ENCODE measurements around the gene MYO9B. TPM values are rescaled to one million over a fixed set of nuclear protein-coding genes. Genes with fewer than 3 reads are reported as not detected.

Gene MYO9B
- total RNA-seq, 2 donors from 2014 or later: 79.4 to 96.8 TPM

- WGBS, 2 experiments (ENCODE audit: insufficient coverage in 1 of 2, insufficient read length in 1 of 2): 97 to 98% methylated on average over 6 to 7 of the region's 7 CpGs
- no peaks in the 10 kb centered on the region for H3K27me3 Mint-ChIP-seq (ENCODE audit: insufficient read depth)
- peaks cover 40% of the 10 kb centered on the region for H3K36me3 Mint-ChIP-seq (ENCODE audit: low read depth)
Observed at GRCh38 chr19:17061691-17062090, 13.9 kb upstream of the MYO9B start.

GRCh38 chr19:17063428-17063827 is 12.1 kb upstream of the MYO9B start:
- Mint-ChIP-seq H3K4me1 (peaks cover 1% of the 10 kb centered on the region), H3K36me3 (ENCODE audit: low read depth) (peaks cover 39% of the 10 kb centered on the region), H3K27ac (peak overlapping the region; percentile 12), H3K4me3 (no peak overlapping the region), H3K9me3 (no peaks in the 10 kb centered on the region), H3K27me3 (ENCODE audit: insufficient read depth) (no peaks in the 10 kb centered on the region)
- Histone ChIP-seq H3K27me3 (ENCODE audit: control insufficient read depth, insufficient read depth, low read length, poor library complexity, severe bottlenecking) (no peaks in the 10 kb centered on the region), H3K9ac (ENCODE audit: extremely low read depth, low read length, poor library complexity, severe bottlenecking) (no peak overlapping the region), H3K4me1 (ENCODE audit: control insufficient read depth, insufficient read depth, low read length) (no peaks in the 10 kb centered on the region), H3K9me3 (ENCODE audit: control insufficient read depth, low read length) (peaks cover 10% of the 10 kb centered on the region), H3K36me3 (ENCODE audit: control insufficient read depth, insufficient read depth, low read length) (peaks cover 54% of the 10 kb centered on the region), H3K27ac (ENCODE audit: low read depth, low read length) (no peak overlapping the region), H3K4me3 (ENCODE audit: low read length) (no peak overlapping the region)
- DNase-seq: no peak
- TF ChIP-seq CTCF (conservative IDR thresholded peaks at IDR 0.05): no peak
- WGBS, 2 experiments (ENCODE audit: insufficient coverage in 1 of 2, insufficient read length in 1 of 2): 97 to 100% methylated on average over 2 of the region's 2 CpGs

More at GRCh38 chr19:17061691-17062090, 13.9 kb upstream of the MYO9B start:
- H3K4me3 Mint-ChIP-seq: no peak overlapping the region
- DNase-seq: no peak
- Histone ChIP-seq H3K27ac (ENCODE audit: low read depth, low read length) (no peak overlapping the region), H3K36me3 (ENCODE audit: control insufficient read depth, insufficient read depth, low read length) (peaks cover 66% of the 10 kb centered on the region), H3K9ac (ENCODE audit: extremely low read depth, low read length, poor library complexity, severe bottlenecking) (no peak overlapping the region), H3K27me3 (ENCODE audit: control insufficient read depth, insufficient read depth, low read length, poor library complexity, severe bottlenecking) (no peaks in the 10 kb centered on the region), H3K4me1 (ENCODE audit: control insufficient read depth, insufficient read depth, low read length) (no peaks in the 10 kb centered on the region), H3K9me3 (ENCODE audit: control insufficient read depth, low read length) (peaks cover 18% of the 10 kb centered on the region), H3K4me3 (ENCODE audit: low read length) (no peak overlapping the region)
- H3K9me3 Mint-ChIP-seq: no peaks in the 10 kb centered on the region
- H3K4me1 Mint-ChIP-seq: no peaks in the 10 kb centered on the region
- no peak overlapping the region for H3K27ac Mint-ChIP-seq
- TF ChIP-seq CTCF (conservative IDR thresholded peaks at IDR 0.05): no peak

DNA sequence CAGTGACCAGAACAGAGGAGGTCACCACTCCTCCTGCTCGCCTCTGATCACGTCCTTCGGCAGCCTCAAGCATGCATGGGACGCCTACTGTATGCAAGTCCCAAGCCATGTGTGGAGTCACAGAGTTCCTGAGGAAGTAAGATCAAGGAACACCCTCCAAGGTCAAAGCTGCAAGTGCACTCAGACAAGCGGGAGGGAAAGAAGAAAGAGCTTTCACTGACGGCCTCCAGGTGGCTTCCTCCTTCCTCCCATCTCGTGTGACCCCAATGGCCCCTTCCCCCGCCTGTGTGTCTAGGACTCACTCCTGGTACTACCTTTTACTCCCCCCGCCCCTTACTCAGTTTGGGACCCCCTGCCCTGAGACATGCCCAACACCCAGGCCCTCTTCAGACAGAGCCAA is 6.4 kb upstream of the MYO9B start:
- DNase-seq: peak; percentile 61
- Histone ChIP-seq H3K9me3 (ENCODE audit: control insufficient read depth, low read length) (peaks cover 4% of the 10 kb centered on the region), H3K27me3 (ENCODE audit: control insufficient read depth, insufficient read depth, low read length, poor library complexity, severe bottlenecking) (no peaks in the 10 kb centered on the region), H3K36me3 (ENCODE audit: control insufficient read depth, insufficient read depth, low read length) (peaks cover 47% of the 10 kb centered on the region), H3K4me1 (ENCODE audit: control insufficient read depth, insufficient read depth, low read length) (peaks cover 2% of the 10 kb centered on the region), H3K27ac (ENCODE audit: low read depth, low read length) (no peak overlapping the region), H3K4me3 (ENCODE audit: low read length) (no peak overlapping the region), H3K9ac (ENCODE audit: extremely low read depth, low read length, poor library complexity, severe bottlenecking) (no peak overlapping the region)
- 88 to 96% methylated on average over 4 to 9 of the region's 9 CpGs for WGBS, 2 experiments (ENCODE audit: insufficient coverage in 1 of 2, insufficient read length in 1 of 2)
- H3K27me3 Mint-ChIP-seq (ENCODE audit: insufficient read depth): no peaks in the 10 kb centered on the region
- TF ChIP-seq CTCF (conservative IDR thresholded peaks at IDR 0.05): peak; percentile 58
- no peaks in the 10 kb centered on the region for H3K9me3 Mint-ChIP-seq
- H3K36me3 Mint-ChIP-seq (ENCODE audit: low read depth): peaks cover 50% of the 10 kb centered on the region
- H3K27ac Mint-ChIP-seq: no peak overlapping the region
- H3K4me3 Mint-ChIP-seq: no peak overlapping the region
- peaks cover 18% of the 10 kb centered on the region for H3K4me1 Mint-ChIP-seq
